ENCODE data around the gene SULT1A2. TPM values are rescaled to one million over a fixed set of nuclear protein-coding genes. Genes with fewer than 3 reads are reported as not detected.

Gene SULT1A2
- total and polyA plus RNA-seq, 2 of the 13 experiments (the other 11 are each of a cell fraction or from before 2014, with no cell fraction given), result 33.0 to 34.2 TPM

- TF ChIP-seq, protein P1, sequence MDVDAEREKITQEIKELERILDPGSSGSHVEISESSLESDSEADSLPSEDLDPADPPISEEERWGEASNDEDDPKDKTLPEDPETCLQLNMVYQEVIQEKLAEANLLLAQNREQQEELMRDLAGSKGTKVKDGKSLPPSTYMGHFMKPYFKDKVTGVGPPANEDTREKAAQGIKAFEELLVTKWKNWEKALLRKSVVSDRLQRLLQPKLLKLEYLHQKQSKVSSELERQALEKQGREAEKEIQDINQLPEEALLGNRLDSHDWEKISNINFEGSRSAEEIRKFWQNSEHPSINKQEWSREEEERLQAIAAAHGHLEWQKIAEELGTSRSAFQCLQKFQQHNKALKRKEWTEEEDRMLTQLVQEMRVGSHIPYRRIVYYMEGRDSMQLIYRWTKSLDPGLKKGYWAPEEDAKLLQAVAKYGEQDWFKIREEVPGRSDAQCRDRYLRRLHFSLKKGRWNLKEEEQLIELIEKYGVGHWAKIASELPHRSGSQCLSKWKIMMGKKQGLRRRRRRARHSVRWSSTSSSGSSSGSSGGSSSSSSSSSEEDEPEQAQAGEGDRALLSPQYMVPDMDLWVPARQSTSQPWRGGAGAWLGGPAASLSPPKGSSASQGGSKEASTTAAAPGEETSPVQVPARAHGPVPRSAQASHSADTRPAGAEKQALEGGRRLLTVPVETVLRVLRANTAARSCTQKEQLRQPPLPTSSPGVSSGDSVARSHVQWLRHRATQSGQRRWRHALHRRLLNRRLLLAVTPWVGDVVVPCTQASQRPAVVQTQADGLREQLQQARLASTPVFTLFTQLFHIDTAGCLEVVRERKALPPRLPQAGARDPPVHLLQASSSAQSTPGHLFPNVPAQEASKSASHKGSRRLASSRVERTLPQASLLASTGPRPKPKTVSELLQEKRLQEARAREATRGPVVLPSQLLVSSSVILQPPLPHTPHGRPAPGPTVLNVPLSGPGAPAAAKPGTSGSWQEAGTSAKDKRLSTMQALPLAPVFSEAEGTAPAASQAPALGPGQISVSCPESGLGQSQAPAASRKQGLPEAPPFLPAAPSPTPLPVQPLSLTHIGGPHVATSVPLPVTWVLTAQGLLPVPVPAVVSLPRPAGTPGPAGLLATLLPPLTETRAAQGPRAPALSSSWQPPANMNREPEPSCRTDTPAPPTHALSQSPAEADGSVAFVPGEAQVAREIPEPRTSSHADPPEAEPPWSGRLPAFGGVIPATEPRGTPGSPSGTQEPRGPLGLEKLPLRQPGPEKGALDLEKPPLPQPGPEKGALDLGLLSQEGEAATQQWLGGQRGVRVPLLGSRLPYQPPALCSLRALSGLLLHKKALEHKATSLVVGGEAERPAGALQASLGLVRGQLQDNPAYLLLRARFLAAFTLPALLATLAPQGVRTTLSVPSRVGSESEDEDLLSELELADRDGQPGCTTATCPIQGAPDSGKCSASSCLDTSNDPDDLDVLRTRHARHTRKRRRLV (CRISPR knock-in tag; IDR thresholded peaks at IDR 0.05), result no peak
- TF ChIP-seq ZKSCAN5 (CRISPR knock-in tag; IDR thresholded peaks at IDR 0.05) (no peak), HMGA1 (CRISPR knock-in tag; conservative IDR thresholded peaks at IDR 0.05) (no peak), ZFX (CRISPR knock-in tag; IDR thresholded peaks at IDR 0.05; ENCODE audit: low read depth) (peak; percentile 82), ZBTB38 (CRISPR knock-in tag; IDR thresholded peaks at IDR 0.05) (0 out of 2 replicates have a peak, but pooled peaks have one; percentile 18), TCF7 (IDR thresholded peaks at IDR 0.05; ENCODE audit: low read depth) (no peak), KLF12 (CRISPR knock-in tag; IDR thresholded peaks at IDR 0.05; ENCODE audit: borderline replicate concordance) (no peak), FUBP1 (CRISPR knock-in tag; IDR thresholded peaks at IDR 0.05; ENCODE audit: borderline replicate concordance) (no peak), ZUFSP (CRISPR knock-in tag; IDR thresholded peaks at IDR 0.05; ENCODE audit: borderline replicate concordance) (no peak), ZFAT (CRISPR knock-in tag; conservative IDR thresholded peaks at IDR 0.05) (no peak), FOXK2 (IDR thresholded peaks at IDR 0.05) (no peak), KDM3A (CRISPR knock-in tag; IDR thresholded peaks at IDR 0.05; ENCODE audit: low read depth) (no peak), YEATS2 (CRISPR knock-in tag; IDR thresholded peaks at IDR 0.05; ENCODE audit: borderline replicate concordance) (no peak), ZNF331 (CRISPR knock-in tag; IDR thresholded peaks at IDR 0.05) (no peak)
- TF ChIP-seq, protein P2, sequence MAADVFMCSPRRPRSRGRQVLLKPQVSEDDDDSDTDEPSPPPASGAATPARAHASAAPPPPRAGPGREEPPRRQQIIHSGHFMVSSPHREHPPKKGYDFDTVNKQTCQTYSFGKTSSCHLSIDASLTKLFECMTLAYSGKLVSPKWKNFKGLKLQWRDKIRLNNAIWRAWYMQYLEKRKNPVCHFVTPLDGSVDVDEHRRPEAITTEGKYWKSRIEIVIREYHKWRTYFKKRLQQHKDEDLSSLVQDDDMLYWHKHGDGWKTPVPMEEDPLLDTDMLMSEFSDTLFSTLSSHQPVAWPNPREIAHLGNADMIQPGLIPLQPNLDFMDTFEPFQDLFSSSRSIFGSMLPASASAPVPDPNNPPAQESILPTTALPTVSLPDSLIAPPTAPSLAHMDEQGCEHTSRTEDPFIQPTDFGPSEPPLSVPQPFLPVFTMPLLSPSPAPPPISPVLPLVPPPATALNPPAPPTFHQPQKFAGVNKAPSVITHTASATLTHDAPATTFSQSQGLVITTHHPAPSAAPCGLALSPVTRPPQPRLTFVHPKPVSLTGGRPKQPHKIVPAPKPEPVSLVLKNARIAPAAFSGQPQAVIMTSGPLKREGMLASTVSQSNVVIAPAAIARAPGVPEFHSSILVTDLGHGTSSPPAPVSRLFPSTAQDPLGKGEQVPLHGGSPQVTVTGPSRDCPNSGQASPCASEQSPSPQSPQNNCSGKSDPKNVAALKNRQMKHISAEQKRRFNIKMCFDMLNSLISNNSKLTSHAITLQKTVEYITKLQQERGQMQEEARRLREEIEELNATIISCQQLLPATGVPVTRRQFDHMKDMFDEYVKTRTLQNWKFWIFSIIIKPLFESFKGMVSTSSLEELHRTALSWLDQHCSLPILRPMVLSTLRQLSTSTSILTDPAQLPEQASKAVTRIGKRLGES (CRISPR knock-in tag; IDR thresholded peaks at IDR 0.05; ENCODE audit: borderline replicate concordance), result no peak
These were observed 677 bp downstream of the SULT1A2 start (continued) for GRCh38 chr16:28596115-28596630.
